Neural progenitor cell (in vitro differentiated cells): Measurements from ENCODE around the gene RAB6B.

Source experiments
- CTCF ChIP-seq: fragments of 200-600 bp; sonication (generic); IDR thresholded peaks from 2 replicates; pipeline ENCODE4 v1.5.1; 2017; ENCODE audit warnings: antibody characterized with exemption, mild to moderate bottlenecking
- EZH2 ChIP-seq: fragments of 200-600 bp; sonication (generic); IDR thresholded peaks from 2 replicates; pipeline ENCODE4 v1.6.1; 2017; ENCODE audit warnings: antibody characterized with exemption, mild to moderate bottlenecking, moderate library complexity
- EZH2phosphoT487 ChIP-seq: fragments of 200-600 bp; sonication (generic); IDR thresholded peaks from 2 replicates; pipeline ENCODE4 v1.6.1; 2017; ENCODE audit warnings: antibody characterized with exemption

GRCh38 chr3:133884887-133885711 lies 10.6 kb downstream of the RAB6B start:
- TF ChIP-seq EZH2: no peak
- no peak for TF ChIP-seq CTCF
- TF ChIP-seq EZH2phosphoT487: no peak
